H9 (cell line): ENCODE data around the gene MDFIC. TPM values are rescaled to one million over a fixed set of nuclear protein-coding genes. Genes with fewer than 3 reads are reported as not detected.

Experiments used
- DNase-seq: peaks from one replicate; pipeline ENCODE4 v3.0.0-alpha.2; 2017
- H2AFZ ChIP-seq: one replicate; pipeline ENCODE4 v1.6.1; 2013; ENCODE audit warnings: mild to moderate bottlenecking, low read length, control low read depth, moderate library complexity
- H2AK5ac ChIP-seq: 2 replicates; pipeline ENCODE4 v1.6.1; 2013; ENCODE audit warnings: low read length, control low read depth, mixed read lengths; ENCODE audit not compliant: insufficient read length
- H2BK120ac ChIP-seq: one replicate; pipeline ENCODE4 v1.6.1; 2013; ENCODE audit warnings: low read depth, mild to moderate bottlenecking, low read length, control low read depth, inconsistent platforms; ENCODE audit not compliant: poor library complexity, severe bottlenecking
- H2BK12ac ChIP-seq: 2 replicates; pipeline ENCODE4 v1.6.1; 2013; ENCODE audit warnings: low read length, control low read depth, mixed read lengths, low read depth; ENCODE audit not compliant: insufficient read length
- H2BK15ac ChIP-seq: 2 replicates; pipeline ENCODE4 v1.6.1; 2013; ENCODE audit warnings: low read depth, low read length, control low read depth
- H2BK20ac ChIP-seq: one replicate; pipeline ENCODE4 v1.6.1; 2013; ENCODE audit warnings: low read depth, mild to moderate bottlenecking, low read length, control low read depth, inconsistent platforms; ENCODE audit not compliant: poor library complexity, severe bottlenecking
- H2BK5ac ChIP-seq: 2 replicates; pipeline ENCODE4 v1.6.1; 2013; ENCODE audit warnings: low read length, control low read depth, mixed read lengths; ENCODE audit not compliant: insufficient read length
- H3K14ac ChIP-seq: 2 replicates; pipeline ENCODE4 v1.6.1; 2013; ENCODE audit warnings: low read length, control low read depth; ENCODE audit not compliant: insufficient read depth
- H3K18ac ChIP-seq: 2 replicates; pipeline ENCODE4 v1.6.1; 2013; ENCODE audit warnings: low read depth, mild to moderate bottlenecking, mixed read lengths, low read length, control low read depth; ENCODE audit not compliant: insufficient read length
- H3K23ac ChIP-seq: 2 replicates; pipeline ENCODE4 v1.6.1; 2013; ENCODE audit warnings: low read length, control low read depth, mixed read lengths, low read depth; ENCODE audit not compliant: insufficient read length
- H3K23me2 ChIP-seq: 2 replicates; pipeline ENCODE4 v1.6.1; 2013; ENCODE audit warnings: low read depth, mild to moderate bottlenecking, mixed read lengths, low read length, control low read depth; ENCODE audit not compliant: insufficient read length, poor library complexity, severe bottlenecking
- H3K27ac ChIP-seq: 2 replicates; pipeline ENCODE4 v1.5.1; 2013; ENCODE audit warnings: low read length, control low read depth, mixed read lengths, low read depth; ENCODE audit not compliant: insufficient read length
- H3K27me3 ChIP-seq: 2 replicates; pipeline ENCODE4 v1.6.1; 2013; ENCODE audit warnings: low read length, control low read depth, inconsistent platforms; ENCODE audit not compliant: insufficient read depth
- H3K4ac ChIP-seq: 2 replicates; pipeline ENCODE4 v1.6.1; 2013; ENCODE audit warnings: low read depth, mild to moderate bottlenecking, control low read depth, inconsistent platforms, low read length, moderate library complexity
- H3K4me1 ChIP-seq: 2 replicates; pipeline ENCODE4 v1.6.1; 2013; ENCODE audit warnings: low read length, control low read depth, inconsistent platforms; ENCODE audit not compliant: insufficient read depth
- H3K4me2 ChIP-seq: 2 replicates; pipeline ENCODE4 v1.6.1; 2013; ENCODE audit warnings: low read length, control low read depth, mixed read lengths; ENCODE audit not compliant: insufficient read length, insufficient read depth
- H3K56ac ChIP-seq: 2 replicates; pipeline ENCODE4 v1.6.1; 2013; ENCODE audit warnings: low read depth, mild to moderate bottlenecking, mixed read lengths, low read length, control low read depth; ENCODE audit not compliant: insufficient read length
- H3K79me1 ChIP-seq: 2 replicates; pipeline ENCODE4 v1.6.1; 2013; ENCODE audit warnings: low read depth, mild to moderate bottlenecking, moderate library complexity, low read length, control low read depth, inconsistent platforms; ENCODE audit not compliant: insufficient read depth, poor library complexity, severe bottlenecking
- H3K79me2 ChIP-seq: 2 replicates; pipeline ENCODE4 v1.6.1; 2013; ENCODE audit warnings: low read length, control low read depth, inconsistent platforms; ENCODE audit not compliant: insufficient read depth
- H3K9ac ChIP-seq: 2 replicates; pipeline ENCODE4 v1.6.1; 2013; ENCODE audit warnings: low read length, control low read depth, mixed read lengths; ENCODE audit not compliant: insufficient read length; ENCODE audit errors: extremely low read depth
- H3K9me3 ChIP-seq: one replicate; pipeline ENCODE4 v1.6.1; 2013; ENCODE audit warnings: low read depth, low read length, inconsistent platforms; ENCODE audit not compliant: control insufficient read depth
- H3T11ph ChIP-seq: one replicate; pipeline ENCODE4 v1.6.1; 2013; ENCODE audit warnings: mild to moderate bottlenecking, low read length, control low read depth, inconsistent platforms
- H4K20me1 ChIP-seq: one replicate; pipeline ENCODE4 v1.6.1; 2013; ENCODE audit not compliant: control insufficient read depth, insufficient read length, insufficient read depth
- H4K5ac ChIP-seq: 2 replicates; pipeline ENCODE4 v1.6.1; 2013; ENCODE audit warnings: low read depth, mild to moderate bottlenecking, mixed read lengths, low read length, control low read depth; ENCODE audit not compliant: insufficient read length
- H4K8ac ChIP-seq: replicated peaks from 2 replicates; pipeline ENCODE4 v1.6.1; 2013; ENCODE audit warnings: low read length, control low read depth, mixed read lengths, low read depth; ENCODE audit not compliant: insufficient read length
- H4K91ac ChIP-seq: 2 replicates; pipeline ENCODE4 v1.6.1; 2013; ENCODE audit warnings: low read depth, mild to moderate bottlenecking, moderate library complexity, mixed read lengths, low read length, control low read depth; ENCODE audit not compliant: insufficient read length
- H3K27ac Mint-ChIP-seq, 3 experiments: 2 replicates in 2 of 3; 3 replicates in 1 of 3; pipeline ENCODE4 v1.8.0; 2020 to 2021; ENCODE audit warnings: mixed read lengths in 3 of 3, mild to moderate bottlenecking in 1 of 3, moderate library complexity in 1 of 3
- H3K27me3 Mint-ChIP-seq: 2 replicates; pipeline ENCODE4 v1.8.0; 2021; ENCODE audit warnings: low read depth, mild to moderate bottlenecking, moderate library complexity, mixed read lengths
- H3K36me3 Mint-ChIP-seq, 3 experiments: 2 replicates in 2 of 3; 3 replicates in 1 of 3; pipeline ENCODE4 v1.8.0; 2020 to 2021; ENCODE audit warnings: low read depth in 3 of 3, mixed read lengths in 3 of 3; ENCODE audit not compliant: insufficient read depth in 1 of 3
- H3K4me1 Mint-ChIP-seq, 2 experiments: 2 replicates each; pipeline ENCODE4 v1.8.0; 2020; ENCODE audit warnings: mixed read lengths in 2 of 2
- H3K4me3 Mint-ChIP-seq, 2 experiments: 2 replicates in 1 of 2; 3 replicates in 1 of 2; pipeline ENCODE4 v1.8.0; 2020 to 2021; ENCODE audit warnings: mild to moderate bottlenecking in 2 of 2, mixed read lengths in 2 of 2, moderate library complexity in 1 of 2
- H3K9me3 Mint-ChIP-seq, 2 experiments: 2 replicates in 1 of 2; 3 replicates in 1 of 2; pipeline ENCODE4 v1.8.0; 2020; ENCODE audit warnings: mild to moderate bottlenecking in 2 of 2, mixed read lengths in 2 of 2, moderate library complexity in 1 of 2
- CTCF ChIP-seq: fragments of 200-600 bp; sonication (generic); conservative IDR thresholded peaks from 3 replicates; pipeline ENCODE4 v1.8.0; 2021; ENCODE audit warnings: antibody characterized with exemption, mild to moderate bottlenecking
- WGBS: extraction: QIAGEN DNeasy Blood & Tissue Kit; methylation state at CpG from one replicate; pipeline ENCODE4 v1.1.7; 2013; ENCODE audit warnings: missing lambda C conversion rate, low lambda C conversion rate, mixed read lengths; ENCODE audit not compliant: insufficient read length; ENCODE audit errors: extremely low coverage; 5-methylcytosine and 5-hydroxymethylcytosine counted together
- total RNA-seq: library from RNA; stranded (reverse); gene quantifications from 2 replicates; pipeline ENCODE4 v1.2.1, GENCODE V29; 2021

The MDFIC gene
- total RNA-seq, 1 experiment from 2014 or later, result 2.0 TPM

GRCh38 chr7:115008465-115009114, 86.7 kb downstream of the MDFIC start:
- Histone ChIP-seq H3K27ac (no peak overlapping the region), H4K5ac (no peak overlapping the region), H3K27me3 (no peaks in the 10 kb centered on the region), H2BK20ac (no peak overlapping the region), H3K9me3 (no peaks in the 10 kb centered on the region), H3K4ac (no peak overlapping the region), H3K23ac (no peak overlapping the region), H3K18ac (no peak overlapping the region), H2AFZ (no peak overlapping the region), H3K56ac (no peak overlapping the region), H3K79me2 (no peaks in the 10 kb centered on the region), H2BK15ac (no peak overlapping the region), H3K79me1 (no peaks in the 10 kb centered on the region), H4K8ac (no peak overlapping the region), H3K9ac (no peak overlapping the region), H3K23me2 (no peaks in the 10 kb centered on the region), H2BK120ac (no peak overlapping the region), H4K91ac (no peak overlapping the region), H3K4me1 (peaks cover 4% of the 10 kb centered on the region; the same call in 1 of the 2 replicates), H2BK5ac (no peak overlapping the region), H3T11ph (no peak overlapping the region), H4K20me1 (no peaks in the 10 kb centered on the region), H2BK12ac (no peak overlapping the region), H2AK5ac (no peak overlapping the region), H3K4me2 (no peak overlapping the region), H3K14ac (no peak overlapping the region)
- H3K9me3 Mint-ChIP-seq, result no peaks in the 10 kb centered on the region
- no peaks in the 10 kb centered on the region for H3K36me3 Mint-ChIP-seq
- H3K4me3 Mint-ChIP-seq, result no peak overlapping the region
- peaks cover 28 to 31% of the 10 kb centered on the region in 2 experiments for H3K4me1 Mint-ChIP-seq
- peaks cover 41% of the 10 kb centered on the region for H3K27me3 Mint-ChIP-seq
- TF ChIP-seq CTCF, result no peak
- no CpG with 5 or more reads among the region's 8 CpGs for WGBS
- no peak overlapping the region for H3K27ac Mint-ChIP-seq
- no peak for DNase-seq
